Left hindlimb (tissue), 1 donor: ENCODE measurements around the gene SEBOX.

Experiments
- DNase-seq: peaks from one replicate; pipeline ENCODE4 v3.0.0-alpha.2; 2018

Gene SEBOX

GRCh38 chr17:28317966-28318758 lies 46.8 kb downstream of the SEBOX start:
- DNase-seq, result no peak

- DNase-seq, result no peak
Observed at GRCh38 chr17:28317099-28317965, 47.7 kb downstream of the SEBOX start.

GRCh38 chr17:28315846-28316705 lies 48.9 kb downstream of the SEBOX start:
- no peak for DNase-seq

- no peak for DNase-seq
Observed at GRCh38 chr17:28313841-28314240, 51.2 kb downstream of the SEBOX start.
